ENCODE measurements around the gene GRIP1.

Gene GRIP1

DNA sequence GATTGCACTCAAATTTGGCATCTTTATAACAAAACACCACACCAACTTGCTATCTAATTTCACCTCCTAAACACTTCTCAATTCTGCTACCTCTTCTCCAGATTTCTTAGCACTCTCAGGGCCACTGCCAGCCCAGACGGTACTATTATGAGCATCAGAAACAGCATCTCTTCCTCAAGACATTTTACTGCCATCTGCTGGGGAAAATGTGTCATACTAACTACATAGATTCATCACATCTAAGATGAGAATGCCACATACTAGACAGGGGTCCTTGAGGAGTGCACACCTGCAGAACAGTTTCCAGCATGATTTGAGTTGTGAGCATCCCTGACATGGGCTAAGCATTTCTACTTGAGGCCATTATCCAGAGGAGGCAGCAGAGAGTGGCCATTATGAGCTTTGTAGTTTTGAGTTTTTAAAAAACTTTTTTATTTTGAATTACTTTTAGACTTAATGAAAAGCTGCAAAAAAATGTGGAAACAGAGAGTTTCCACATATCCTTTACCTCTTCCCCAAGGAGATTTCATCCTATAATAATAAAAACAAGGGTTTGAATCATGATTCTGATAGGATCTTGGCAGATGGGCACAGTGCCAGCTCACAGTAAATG lies 15.1 kb upstream of the GRIP1 start:
- peak in 2 of 5 experiments; percentile 9 to 62 for DNase-seq

DNA sequence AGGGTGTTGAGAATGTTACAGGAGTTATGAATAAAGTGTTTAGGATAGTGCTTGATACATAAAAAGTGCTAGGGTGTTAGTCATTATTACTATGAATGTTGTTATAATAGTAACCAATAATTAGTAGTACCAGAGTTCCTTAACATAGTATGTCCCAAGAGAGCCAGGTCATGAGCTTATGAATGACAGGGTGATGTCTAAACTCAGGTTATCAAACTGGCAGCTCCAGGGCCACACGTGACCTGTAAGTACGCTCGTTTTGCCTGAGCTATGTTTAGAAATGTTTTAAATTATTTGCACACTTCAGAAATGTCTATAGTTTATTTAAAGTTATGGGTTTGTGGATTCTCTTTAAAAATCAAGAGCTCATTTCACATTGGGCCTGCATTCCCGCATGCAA lies 14.1 kb upstream of the GRIP1 start:
- no peak for DNase-seq

DNA sequence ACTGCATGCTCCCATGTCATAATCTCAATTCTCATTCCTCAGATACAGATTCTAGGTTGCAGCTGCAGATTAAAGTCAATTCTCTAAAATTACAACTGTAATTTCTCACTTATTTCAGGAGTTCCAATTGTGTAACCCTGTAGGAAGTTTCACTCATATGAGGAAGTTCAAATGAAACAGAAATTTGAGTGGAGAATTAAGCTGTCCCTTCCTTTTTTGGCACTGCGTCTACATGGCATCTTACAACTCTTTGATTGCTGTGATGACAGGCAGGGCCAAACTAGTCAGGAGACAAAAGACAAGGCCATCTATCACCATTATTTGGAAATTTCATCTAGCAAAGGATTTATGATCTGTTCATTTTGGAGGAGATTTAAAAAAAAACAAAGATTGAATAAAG lies 13.3 kb upstream of the GRIP1 start:
- DNase-seq = no peak

DNA sequence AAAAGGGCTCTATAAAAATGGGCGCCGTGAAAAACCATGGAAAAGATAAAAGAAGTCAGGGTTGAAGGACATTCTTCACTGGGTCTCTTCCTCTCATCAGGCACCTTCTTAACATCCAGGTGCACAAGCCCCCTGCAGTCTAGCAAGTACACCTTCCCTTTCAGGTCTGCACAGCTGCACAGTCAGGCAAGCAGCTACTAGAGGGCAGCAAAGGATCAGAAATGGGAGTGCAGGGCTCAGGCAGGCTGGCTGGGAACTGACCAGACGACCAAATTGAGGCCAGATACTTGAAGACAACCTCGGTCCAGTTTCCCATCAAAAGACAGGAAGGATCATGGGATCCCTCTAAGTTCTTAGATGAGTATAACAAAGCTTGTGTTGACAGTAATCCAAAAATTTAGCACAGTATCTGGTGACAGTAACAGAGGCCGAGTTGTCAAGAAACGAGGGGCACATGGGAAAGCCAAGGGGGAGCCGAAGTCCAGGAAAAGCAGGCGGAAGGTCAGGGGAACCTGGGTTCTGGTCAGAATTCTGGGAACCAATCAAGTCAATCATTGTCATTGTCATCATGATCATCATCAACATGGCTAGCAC lies 10.1 kb upstream of the GRIP1 start:
- peak in 2 of 5 experiments; percentile 13 to 15 for DNase-seq

DNA sequence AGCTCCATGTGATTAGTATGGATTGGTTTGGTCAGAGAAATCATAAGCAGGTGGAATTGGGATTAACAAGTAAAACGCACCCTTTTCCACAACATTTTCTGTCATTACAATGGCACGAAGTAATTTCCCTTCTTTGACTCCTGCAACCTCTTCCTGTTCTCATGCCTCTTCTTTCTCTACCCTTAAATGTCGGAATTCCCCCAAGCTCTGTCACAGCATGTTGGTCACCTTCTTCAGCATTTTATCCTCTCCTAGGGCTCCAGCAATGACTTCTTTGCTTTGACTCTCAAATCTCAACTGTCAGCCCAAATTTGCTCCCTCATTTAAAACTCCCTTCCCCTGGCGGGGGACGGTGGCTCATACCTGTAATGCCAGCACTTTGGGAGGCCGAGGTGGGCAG lies 5.3 kb upstream of the GRIP1 start:
- no peak for DNase-seq

DNA sequence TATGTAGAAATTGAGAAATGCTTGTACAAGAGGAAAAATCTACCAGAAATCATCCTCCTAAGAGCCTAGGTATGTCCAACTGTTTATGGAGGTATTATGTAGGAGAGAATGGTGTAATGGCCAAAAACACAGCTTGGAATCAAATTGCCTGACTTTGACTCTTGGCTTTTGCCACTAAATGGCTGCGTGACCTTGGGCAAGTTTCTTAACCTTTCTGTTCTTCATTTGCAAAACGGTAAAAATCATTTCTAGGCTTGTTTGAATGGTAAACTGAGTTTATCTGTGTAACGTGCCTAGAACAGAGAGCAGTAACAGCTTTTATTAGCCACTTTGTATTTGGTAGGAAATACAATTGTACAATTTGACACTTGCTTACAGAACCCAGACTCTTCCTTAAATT lies 4.9 kb upstream of the GRIP1 start:
- DNase-seq = no peak

DNA sequence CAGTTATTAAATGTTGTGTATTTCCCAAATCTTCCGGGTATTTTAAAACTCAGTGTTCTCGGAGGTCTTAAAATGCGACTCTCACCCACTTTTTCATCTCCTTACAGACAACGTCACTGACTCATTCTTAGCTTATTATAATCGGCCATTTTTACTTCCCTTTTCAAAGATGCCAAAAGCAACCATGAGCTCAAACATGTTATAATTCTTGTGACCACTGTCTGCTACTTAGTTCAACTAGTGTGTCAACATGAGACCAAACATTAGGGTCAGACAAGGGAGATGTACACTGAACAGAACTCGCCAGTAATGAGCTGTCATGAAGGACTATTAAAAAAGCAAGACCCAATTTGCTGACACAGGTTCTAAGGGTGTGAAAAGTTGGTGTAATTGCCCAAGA lies 4.2 kb upstream of the GRIP1 start:
- no peak for DNase-seq

DNA sequence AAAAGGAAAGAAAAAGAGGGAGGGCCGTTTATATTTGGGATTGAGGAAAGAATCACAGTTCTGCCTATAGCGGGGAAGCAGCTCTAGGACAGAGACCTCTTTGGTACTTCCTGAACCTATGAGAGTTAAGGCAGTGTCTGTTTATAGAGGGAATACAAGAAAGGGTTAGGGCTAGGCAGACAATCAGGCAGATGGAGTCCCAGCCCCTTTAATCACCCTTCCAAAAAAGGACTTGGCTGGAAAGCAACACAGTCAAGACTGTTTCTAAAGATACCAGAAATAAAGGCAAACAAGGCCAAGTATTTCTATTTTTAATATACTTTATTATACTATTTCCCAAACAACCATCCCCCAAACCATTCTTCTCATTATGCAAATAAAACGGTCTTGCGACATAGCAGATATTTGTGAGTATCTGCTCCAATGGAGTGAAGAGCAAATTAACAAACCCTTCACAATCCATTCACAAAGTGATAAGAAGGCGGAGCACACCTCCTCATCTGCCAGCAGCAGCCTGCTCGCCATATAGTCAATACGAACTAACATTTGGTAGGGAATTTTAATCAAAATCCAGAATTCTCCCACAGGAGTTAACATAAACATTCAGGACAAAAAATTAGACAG lies 697 bp upstream of the GRIP1 start:
- no peak for DNase-seq

DNA sequence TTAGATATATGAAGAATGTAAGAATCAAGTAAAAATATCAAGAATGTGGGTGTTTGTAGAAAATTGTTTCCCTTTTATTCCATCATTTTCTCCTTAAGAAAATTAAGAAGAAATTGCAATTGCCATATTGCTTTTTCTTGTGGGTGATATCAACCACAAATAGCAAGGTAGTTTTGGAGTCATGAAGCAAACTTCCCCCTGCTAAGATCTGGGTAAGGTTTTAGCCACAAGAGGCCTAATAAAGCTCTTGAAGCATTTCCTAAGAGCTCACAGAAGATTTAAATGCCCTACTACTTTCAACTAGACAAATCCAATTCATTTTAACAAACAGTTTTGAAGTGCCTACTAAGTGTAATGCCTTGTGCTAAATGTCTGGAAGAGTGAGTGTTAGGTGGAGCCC lies 2.6 kb downstream of the GRIP1 start:
- DNase-seq = no peak

DNA sequence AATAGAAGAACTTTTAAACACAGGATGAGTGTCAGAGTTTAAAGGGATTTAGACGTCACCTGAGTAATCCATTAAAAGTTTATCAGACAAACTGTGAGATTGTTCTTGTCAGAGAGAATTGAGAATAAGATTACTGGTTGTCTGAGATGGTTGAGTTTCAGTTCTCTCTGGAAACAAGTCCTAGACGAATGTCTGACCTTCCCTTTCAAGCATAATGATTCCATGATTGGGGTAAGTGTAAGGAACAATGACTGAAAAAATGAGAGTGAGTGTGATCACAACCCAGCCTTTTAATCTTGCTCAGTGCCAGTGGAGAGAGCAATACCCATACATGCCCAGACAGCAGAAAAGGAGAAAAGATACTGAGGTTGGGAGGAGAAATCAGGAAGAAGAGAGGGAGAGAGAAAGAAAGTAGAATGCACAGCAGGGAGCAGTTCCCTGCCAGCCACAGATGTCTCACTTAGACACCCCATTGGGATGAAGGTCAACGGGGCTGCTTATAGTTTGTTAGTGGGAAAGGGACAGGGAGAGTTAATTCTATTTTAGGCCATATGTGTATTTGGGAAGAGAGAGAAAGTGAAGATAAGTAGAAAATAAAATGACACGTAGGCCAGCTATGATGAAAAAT lies 4.3 kb downstream of the GRIP1 start:
- DNase-seq = no peak

DNA sequence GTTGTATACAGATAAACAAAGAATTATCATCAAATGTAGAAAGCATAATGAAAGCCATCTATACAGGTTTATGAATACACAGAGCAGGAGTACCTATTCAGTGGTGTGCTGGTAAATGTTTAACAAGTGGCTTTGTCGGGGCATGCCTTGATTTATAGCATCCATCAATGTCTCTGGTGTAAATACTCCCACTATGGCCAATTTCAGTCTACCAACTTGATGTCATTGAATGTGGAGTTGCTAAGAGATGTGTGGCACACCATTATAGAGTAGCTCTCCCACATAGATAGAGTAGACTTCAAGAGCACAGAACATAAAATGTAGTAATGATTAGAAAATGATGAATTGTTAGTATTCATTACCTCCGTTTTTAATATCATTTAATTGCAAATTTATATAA lies 9.3 kb downstream of the GRIP1 start:
- DNase-seq = no peak

DNA sequence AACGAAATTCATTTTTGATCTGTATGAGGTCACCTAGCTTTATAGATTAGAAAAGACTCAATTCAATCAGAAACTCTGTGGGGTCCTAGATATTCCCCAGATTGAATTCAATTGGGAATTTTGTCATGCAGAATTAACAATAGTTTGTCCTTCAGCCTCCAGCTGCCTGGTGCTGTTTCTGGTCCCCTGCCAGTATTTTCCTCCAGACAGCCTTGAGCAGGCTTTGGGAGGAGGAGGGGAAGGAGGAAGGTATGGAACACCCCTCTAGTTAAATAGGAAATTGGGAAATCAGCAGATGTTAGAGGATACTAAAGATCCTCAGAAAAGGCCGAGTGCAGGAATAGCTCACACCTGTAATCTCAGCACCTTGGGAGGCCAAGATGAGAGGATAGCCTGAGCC lies 10.6 kb downstream of the GRIP1 start:
- DNase-seq = no peak

DNA sequence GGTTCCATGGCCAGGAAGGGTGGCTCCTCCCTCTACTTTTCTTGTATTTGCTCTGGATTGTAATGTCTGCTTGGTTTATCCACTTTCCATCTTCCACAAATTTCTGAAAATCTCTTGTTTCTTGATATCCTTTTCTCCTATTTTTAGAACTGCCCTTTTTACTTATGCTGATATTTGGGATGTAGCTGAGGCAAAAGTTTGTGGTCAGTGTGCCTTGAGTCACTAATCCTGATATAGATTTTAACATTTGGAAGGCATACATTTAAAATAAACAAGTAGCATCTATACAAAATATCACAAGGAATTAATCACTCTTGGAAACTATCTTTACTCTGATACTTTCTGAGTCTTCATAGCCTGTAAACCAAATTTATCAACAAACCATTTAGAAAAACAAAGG lies 11.0 kb downstream of the GRIP1 start:
- DNase-seq = no peak

DNA sequence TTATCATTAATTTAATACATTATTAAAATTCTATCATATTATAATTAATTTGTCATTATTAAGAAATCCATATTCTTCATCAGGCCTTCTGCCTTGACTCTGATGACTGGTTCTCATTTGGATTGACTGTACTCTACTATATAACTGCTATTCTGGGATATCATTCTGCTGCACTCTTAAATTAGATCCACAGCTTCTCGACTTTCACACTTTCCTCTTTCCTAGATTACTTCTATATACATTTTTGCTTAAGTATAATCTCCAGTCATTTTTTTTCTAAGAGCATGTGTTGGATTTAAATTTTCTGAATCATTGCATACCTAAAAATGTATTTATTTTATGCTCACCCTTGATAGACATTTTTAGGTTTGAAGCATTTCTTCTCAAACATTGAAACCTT lies 12.4 kb downstream of the GRIP1 start:
- DNase-seq = no peak

DNA sequence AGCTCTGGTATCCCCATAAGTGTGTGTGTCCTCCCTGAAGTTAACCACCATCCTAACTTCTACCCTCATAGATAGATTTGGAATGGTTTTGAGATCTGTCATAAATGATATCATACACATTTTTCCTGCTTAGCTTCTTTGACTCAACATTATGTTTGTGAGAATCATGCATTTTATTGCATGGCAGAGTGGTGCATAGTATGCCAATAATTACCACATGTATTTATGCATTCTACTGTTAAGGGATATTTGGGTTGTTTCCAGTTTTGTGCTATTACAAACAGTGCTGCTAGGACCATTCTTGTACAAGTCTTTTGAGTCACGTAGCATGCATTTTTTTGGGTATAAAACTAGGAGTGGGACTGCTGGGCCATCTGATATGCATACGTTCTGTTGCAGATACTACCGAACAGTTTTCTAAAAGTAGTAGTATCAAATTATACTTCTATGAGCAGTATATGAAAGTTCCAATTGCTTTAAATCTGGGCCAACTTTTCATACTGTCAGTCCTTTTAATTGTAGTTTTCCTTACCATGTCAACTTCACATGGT lies 13.4 kb downstream of the GRIP1 start:
- DNase-seq = no peak

DNA sequence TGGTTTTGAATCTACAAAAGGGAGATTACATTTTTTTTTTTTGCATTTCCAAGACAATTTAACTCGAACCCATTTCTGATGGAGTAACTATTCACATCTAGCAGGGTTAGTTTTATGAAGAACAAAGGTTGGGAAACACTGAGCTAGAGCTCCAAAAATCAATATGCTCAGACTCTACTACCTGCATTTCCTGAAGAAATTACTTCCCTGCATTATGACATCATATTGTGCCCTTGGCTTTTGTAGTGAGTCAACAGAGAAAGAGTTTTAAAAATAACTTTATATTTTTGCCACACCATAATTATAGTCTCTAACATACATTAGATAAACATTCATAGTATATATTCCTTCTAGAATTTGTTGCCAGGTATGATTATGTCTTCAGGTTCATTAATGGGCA lies 14.8 kb downstream of the GRIP1 start:
- DNase-seq = no peak

DNA sequence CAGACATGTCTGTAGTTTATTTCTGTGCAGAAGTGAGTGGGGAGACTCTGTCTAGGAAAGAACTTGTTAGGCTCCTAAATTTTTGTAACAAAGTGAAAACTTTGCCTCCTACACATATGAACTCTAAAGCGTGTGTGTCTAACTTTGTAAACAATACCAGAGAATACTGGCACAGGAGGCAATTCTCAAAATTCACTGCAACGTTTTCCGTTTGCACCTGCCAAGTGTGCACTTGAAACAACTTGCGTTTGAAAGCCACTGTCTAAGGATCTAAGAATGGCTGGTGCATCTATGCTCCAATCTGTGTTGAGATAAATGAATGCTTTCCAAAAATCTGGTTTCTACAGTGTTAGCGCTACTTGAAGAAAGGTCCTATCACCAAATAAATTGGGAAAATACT lies 15.3 kb downstream of the GRIP1 start:
- DNase-seq = no peak

DNA sequence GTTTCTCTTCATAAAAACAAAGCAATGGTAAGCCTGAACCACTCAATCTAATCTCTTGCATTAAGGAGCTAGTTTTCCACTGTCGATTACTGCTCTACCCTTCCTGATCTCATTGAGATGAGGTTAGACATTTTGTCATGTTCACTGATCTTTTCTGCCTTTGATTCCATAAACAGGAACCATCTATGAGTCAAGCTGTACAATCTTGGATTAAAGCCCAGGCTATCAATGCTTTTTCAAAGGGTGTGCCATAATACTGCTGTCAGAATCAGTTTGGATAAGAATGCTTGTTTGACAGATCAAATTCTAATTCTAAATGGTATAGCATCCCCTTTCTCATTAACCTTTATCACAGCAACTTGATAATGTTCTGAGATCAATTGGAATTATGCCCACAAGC lies 16.1 kb downstream of the GRIP1 start:
- DNase-seq = no peak

DNA sequence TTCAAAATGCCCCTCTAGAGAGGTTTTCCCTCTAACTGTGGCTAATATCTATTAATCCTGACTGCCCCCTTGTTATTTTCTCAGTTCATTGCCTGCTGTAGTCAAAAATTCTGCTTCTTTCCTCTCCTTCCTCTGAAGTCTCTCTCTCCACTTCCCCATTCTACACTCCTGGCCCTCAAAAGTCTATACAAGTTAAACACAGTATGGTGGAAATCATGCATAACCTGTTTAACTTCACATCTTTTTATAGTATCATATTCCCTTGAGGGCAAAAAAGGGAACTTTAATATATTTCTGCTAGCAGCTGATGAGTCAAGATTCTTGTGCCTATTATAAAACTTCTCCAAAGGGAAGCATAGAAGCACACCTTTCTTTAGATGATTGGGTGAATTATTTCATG lies 16.7 kb downstream of the GRIP1 start:
- DNase-seq = no peak

DNA sequence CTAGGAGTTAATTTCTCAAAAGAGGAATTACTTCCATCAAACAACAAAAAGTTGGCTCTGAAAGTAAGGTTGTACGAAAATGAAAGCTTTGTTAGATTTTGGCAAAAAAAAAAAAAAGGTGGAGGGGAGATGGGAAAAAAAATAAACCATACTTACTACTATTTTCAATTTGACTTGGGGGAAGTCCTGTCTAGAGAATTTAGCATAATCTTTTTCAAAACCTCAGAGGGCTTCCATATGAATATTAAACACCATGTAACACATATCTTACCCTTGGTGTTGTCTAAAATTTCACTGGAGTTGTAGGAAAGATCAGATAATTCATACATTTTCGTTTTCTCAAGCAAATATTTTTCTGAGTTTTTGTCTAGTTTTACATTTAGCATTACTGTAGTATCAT lies 17.5 kb downstream of the GRIP1 start:
- DNase-seq = no peak

DNA sequence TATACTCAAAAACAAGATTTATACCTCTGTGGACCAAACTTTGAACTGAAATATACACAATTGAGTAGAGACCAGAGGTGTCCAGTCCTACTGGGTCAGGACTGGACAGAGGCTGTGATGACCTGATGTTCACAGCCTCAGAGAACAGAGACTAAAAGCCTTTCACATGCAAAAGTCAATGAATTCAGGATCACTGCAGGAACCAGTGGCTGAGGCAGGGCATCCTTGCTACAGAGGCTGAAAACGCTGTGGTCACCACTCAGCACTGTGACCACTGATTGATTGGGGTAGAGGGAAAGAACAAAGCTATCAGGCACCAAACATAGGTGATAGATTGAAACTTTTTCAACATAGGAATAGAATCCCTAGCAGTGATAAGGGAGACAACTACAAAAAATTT lies 25.1 kb downstream of the GRIP1 start:
- no peak for DNase-seq

DNA sequence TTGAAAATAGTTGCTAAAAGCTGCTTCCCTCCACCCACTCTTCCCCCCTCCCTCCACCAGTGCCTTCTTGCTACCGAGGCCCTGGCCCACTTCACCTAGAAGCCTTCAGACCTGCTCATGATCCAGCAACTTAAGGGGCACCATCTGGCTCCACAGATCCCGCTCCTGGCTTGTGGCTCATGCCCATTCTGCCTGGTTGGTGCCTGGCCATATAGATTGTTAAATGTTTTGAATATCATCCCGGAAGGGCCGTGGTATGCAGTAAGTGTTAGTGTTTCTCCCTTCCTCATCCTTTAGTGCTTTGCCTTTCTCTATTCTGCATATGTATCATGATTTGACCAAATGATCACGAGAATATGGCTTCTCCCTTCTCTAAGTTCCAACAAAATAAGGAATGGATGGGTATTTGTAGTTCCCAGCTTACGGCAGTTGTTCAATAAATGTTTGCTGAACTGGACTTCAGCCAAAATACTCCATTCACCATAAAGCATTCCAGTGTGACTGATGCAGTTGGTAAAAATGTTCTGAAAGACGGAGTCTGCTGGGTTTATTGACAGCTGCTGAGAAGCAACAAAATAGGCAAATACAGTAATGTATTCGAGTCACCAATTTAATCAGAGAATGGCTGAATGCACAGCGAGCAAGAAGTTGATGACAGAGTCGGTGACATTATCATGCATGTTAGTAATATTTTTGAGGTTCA lies 30.7 kb downstream of the GRIP1 start:
- no peak for DNase-seq

DNA sequence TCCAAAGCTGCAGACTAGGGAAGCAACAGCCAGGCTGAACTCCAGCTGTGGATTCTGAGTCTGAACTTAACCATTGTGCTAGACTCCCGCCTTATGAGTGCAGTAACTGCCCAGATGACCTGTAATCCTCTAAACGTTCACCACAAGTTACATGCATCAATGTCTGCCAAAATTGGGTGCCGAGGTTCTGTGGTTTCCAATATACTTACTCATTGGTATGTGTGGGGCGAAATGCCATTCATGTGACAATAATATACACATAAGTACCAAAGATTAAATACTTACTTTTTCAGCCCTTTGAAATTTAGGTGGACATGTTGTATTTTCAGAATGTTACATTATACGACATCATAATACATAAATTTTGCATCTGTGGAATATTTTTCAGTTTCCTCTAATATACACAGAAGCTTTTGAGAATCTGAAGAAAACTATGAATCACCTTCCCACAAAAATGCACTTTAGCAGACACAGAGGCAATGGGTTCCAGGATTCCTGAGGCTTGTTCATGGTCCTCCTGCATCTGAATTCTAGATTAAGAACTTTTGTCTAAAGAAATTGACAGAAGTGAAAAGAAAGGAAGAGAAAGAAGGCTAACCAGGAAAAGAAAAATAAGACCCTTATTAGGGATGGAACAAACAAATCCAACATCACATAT lies 31.7 kb downstream of the GRIP1 start:
- DNase-seq = no peak
